Mesenteric fat pad (tissue), 1 donor: ENCODE results near the gene GNAL. TPM values are rescaled to one million over a fixed set of nuclear protein-coding genes. Genes with fewer than 3 reads are reported as not detected.

Experiments
- DNase-seq: peaks from one replicate; pipeline ENCODE4 v3.0.0-alpha.2; 2020; ENCODE audit warnings: low spot score
- total RNA-seq: library from RNA; stranded (reverse); fragmentation: NEBNext Ultra II Directional; extraction: Animal tissue kit (Norgen Biotek cat#: 25700); gene quantifications from one replicate; pipeline ENCODE4 v1.2.1, GENCODE V29; 2021
- donor health status: DM: yes; HTN: yes; CAD: no.

Gene GNAL
- total RNA-seq, 1 donor from 2014 or later: 7.4 TPM

- DNase-seq: peak; percentile 87
Observed at GRCh38 chr18:11759456-11759855, 70.4 kb downstream of the GNAL start.

- DNase-seq: peak; percentile 55
Observed at GRCh38 chr18:11760498-11761167, 71.6 kb downstream of the GNAL start.

GRCh38 chr18:11761553-11761952, 72.5 kb downstream of the GNAL start:
- no peak for DNase-seq

- peak; percentile 74 for DNase-seq
Observed at GRCh38 chr18:11762429-11762828, 73.4 kb downstream of the GNAL start.

- DNase-seq: no peak
Observed at GRCh38 chr18:11767329-11767728, 78.3 kb downstream of the GNAL start.

- DNase-seq: no peak
Observed at GRCh38 chr18:11767935-11768334, 78.9 kb downstream of the GNAL start.

GRCh38 chr18:11775436-11776174, 86.5 kb downstream of the GNAL start:
- DNase-seq: no peak

- no peak for DNase-seq
Observed at GRCh38 chr18:11780042-11780441, 91.0 kb downstream of the GNAL start.

GRCh38 chr18:11783716-11784331, 94.8 kb downstream of the GNAL start:
- DNase-seq: no peak

GRCh38 chr18:11784674-11785304, 95.7 kb downstream of the GNAL start:
- DNase-seq: no peak

GRCh38 chr18:11785444-11786055, 96.5 kb downstream of the GNAL start:
- no peak for DNase-seq

GRCh38 chr18:11789716-11790510, 100.8 kb downstream of the GNAL start:
- DNase-seq: no peak

GRCh38 chr18:11791131-11791530, 102.1 kb downstream of the GNAL start:
- no peak for DNase-seq

GRCh38 chr18:11792632-11793031, 103.6 kb downstream of the GNAL start:
- no peak for DNase-seq

- DNase-seq: no peak
Observed at GRCh38 chr18:11794195-11794594, 105.1 kb downstream of the GNAL start.

- DNase-seq: no peak
Observed at GRCh38 chr18:11795916-11796315, 106.9 kb downstream of the GNAL start.

- DNase-seq: no peak
Observed at GRCh38 chr18:11798271-11798670, 109.2 kb downstream of the GNAL start.

- DNase-seq: no peak
Observed at GRCh38 chr18:11799066-11799465, 110.0 kb downstream of the GNAL start.

- DNase-seq: no peak
Observed at GRCh38 chr18:11800566-11801334, 111.7 kb downstream of the GNAL start.

- DNase-seq: no peak
Observed at GRCh38 chr18:11801573-11801972, 112.5 kb downstream of the GNAL start.
